Gastrocnemius medialis (tissue), 4 donors: Measurements from ENCODE around the gene PHF11.
"Not testable (repeated sequence)": the region's sequence is repeated elsewhere in the genome, so short reads cannot be mapped to it uniquely, and the experiment has no call there.

Source experiments
- POLR2A ChIP-seq, 2 donors: fragments of 450-650 bp; IDR thresholded peaks; one replicate each; pipeline ENCODE4 v1.6.1; 2017; ENCODE audit warnings: antibody characterized with exemption in 2 of 2, mild to moderate bottlenecking in 2 of 2, moderate library complexity in 2 of 2
- TF ChIP-seq, protein P1 (sequence below), 5 experiments: fragments of 450-650 bp in 3 of 5; fragments of 200-600 bp in 2 of 5; sonication (generic) in 2 of 5; IDR thresholded peaks in 4 of 5; conservative IDR thresholded peaks in 1 of 5; 1 replicate in 4 of 5; 2 replicates in 1 of 5; pipeline ENCODE4 v1.5.1; 2016 to 2019; ENCODE audit warnings: antibody characterized with exemption in 5 of 5, mild to moderate bottlenecking in 3 of 5, moderate library complexity in 3 of 5

DNA sequence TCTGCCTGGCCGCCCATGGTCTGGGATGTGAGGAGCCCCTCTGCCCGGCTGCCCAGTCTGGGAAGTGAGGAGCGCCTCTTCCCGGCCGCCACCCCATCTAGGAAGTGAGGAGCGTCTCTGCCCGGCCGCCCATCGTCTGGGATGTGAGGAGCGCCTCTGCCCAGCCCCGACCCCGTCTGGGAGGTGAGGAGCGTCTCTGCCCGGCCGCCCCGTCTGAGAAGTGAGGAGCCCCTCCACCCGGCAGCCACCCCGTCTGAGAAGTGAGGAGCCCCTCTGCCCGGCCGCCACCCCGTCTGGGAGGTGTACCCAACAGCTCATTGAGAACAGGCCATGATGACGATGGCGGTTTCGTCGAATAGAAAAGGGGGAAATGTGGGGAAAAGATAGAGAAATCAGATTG is 69.7 kb downstream of the PHF11 start:
- TF ChIP-seq, protein P1, sequence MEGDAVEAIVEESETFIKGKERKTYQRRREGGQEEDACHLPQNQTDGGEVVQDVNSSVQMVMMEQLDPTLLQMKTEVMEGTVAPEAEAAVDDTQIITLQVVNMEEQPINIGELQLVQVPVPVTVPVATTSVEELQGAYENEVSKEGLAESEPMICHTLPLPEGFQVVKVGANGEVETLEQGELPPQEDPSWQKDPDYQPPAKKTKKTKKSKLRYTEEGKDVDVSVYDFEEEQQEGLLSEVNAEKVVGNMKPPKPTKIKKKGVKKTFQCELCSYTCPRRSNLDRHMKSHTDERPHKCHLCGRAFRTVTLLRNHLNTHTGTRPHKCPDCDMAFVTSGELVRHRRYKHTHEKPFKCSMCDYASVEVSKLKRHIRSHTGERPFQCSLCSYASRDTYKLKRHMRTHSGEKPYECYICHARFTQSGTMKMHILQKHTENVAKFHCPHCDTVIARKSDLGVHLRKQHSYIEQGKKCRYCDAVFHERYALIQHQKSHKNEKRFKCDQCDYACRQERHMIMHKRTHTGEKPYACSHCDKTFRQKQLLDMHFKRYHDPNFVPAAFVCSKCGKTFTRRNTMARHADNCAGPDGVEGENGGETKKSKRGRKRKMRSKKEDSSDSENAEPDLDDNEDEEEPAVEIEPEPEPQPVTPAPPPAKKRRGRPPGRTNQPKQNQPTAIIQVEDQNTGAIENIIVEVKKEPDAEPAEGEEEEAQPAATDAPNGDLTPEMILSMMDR (IDR thresholded peaks at IDR 0.05 in 4 of 5, conservative IDR thresholded peaks at IDR 0.05 in 1 of 5): not testable (repeated sequence)
- not testable (repeated sequence) for TF ChIP-seq POLR2A (IDR thresholded peaks at IDR 0.05)
